Activated naive CD8-positive, alpha-beta T cell treated with anti-CD3 and anti-CD28 coated beads, Interleukin-2, amount 10 ng/mL, durations not matched to agents 7 days and 5 days (primary cell): ENCODE measurements around the gene PDLIM7. TPM values are rescaled to one million over a fixed set of nuclear protein-coding genes. Genes with fewer than 3 reads are reported as not detected.
A peak's percentile ranks its signal among the peaks of the same experiment; 100 is the strongest.

Source experiments
- ATAC-seq: fragments of 150-1000 bp; cut with Tn5 transposase; one replicate; pipeline ENCODE4 v1.10.0; 2021; ENCODE audit warnings: low read depth, moderate library complexity
- POLR2A ChIA-PET: fragments of 350-600 bp; sonication (Branson Sonifier 250); formaldehyde crosslinking; loops from one replicate; lab custom pipeline; 2021; ENCODE audit warnings: antibody characterized with exemption; lab: Charles Lee
- DNase-seq: peaks from one replicate; pipeline ENCODE4 v3.0.0; 2021
- H3K27ac Mint-ChIP-seq: one replicate; pipeline ENCODE4 v1.8.0; 2022; ENCODE audit warnings: mild to moderate bottlenecking, mixed read lengths
- H3K27me3 Mint-ChIP-seq: one replicate; pipeline ENCODE4 v1.8.0; 2022; ENCODE audit warnings: mild to moderate bottlenecking, moderate library complexity, mixed read lengths
- H3K36me3 Mint-ChIP-seq: one replicate; pipeline ENCODE4 v1.8.0; 2021; ENCODE audit warnings: mild to moderate bottlenecking, mixed read lengths
- H3K4me1 Mint-ChIP-seq: one replicate; pipeline ENCODE4 v1.8.0; 2021; ENCODE audit warnings: mixed read lengths
- H3K4me3 Mint-ChIP-seq: one replicate; pipeline ENCODE4 v1.8.0; 2022; ENCODE audit warnings: mild to moderate bottlenecking, moderate library complexity, mixed read lengths
- H3K9me3 Mint-ChIP-seq: one replicate; pipeline ENCODE4 v1.8.0; 2021; ENCODE audit warnings: mixed read lengths
- total RNA-seq, 2 experiments: library from RNA; stranded (reverse); gene quantifications; one replicate each; pipeline ENCODE4 v1.2.3, GENCODE V29; 2021

Gene PDLIM7
- total RNA-seq, 2 experiments from 2014 or later: 51.6 to 60.6 TPM

DNA sequence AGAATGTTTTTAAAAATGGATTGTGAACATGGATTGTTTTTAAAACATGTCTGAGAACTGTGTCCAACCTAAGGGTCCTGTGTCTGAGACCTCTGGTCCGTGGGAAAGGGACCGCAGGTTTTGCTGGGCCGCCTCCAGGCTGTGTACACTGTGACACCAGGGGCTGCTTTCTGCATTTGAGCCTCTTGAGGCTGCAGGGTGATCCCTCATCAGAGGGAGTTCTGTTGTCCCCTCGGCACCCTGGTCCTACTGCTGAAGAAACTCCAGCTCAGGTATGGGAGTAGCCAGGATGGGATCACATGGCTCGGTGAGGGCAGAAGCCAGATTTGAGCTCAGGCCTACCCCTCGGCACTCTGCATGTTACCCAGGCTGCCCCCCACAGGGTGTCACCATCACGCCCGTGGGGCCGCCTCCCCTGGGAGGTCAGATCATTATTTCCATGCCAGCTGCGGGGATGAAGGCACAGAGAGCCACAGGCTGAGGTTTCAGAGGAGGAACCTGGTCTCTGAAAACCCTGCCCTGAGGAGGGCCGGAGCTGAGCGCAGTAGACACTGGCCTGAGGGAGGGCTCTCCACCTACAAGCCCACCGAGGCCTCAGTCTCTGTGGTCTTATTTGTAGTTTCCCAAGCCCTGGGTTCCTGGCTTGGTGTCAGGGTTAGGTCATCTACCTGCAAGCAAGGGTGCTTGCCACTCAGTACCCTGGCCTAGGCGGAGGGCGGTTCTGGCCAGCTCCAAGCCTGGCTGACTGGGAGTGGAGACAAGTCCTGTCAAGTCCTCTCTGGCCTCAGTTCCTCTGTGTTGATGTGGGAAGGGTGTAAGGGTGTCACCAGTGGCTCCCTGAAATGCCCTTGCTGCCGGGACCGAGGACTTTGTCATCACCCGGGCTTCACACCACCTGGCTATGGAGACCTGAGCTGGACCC, 48.0 kb downstream of the PDLIM7 start:
- H3K27me3 Mint-ChIP-seq: peaks cover 6% of the 10 kb centered on the region
- H3K4me1 Mint-ChIP-seq: peaks cover 29% of the 10 kb centered on the region
- no peak overlapping the region for H3K27ac Mint-ChIP-seq
- H3K4me3 Mint-ChIP-seq: no peak overlapping the region
- no peaks in the 10 kb centered on the region for H3K36me3 Mint-ChIP-seq
- POLR2A ChIA-PET: interaction anchor here (0.6 to 12.5 kb wide), 10 partner anchors 12 to 97 kb away, joined by 3 to 312 read pairs (median 3); partner anchors contain the start of genes GRK6 and PDLIM7
- DNase-seq (no peak), ATAC-seq (no peak)
- H3K9me3 Mint-ChIP-seq: no peaks in the 10 kb centered on the region

GRCh38 chr5:177448244-177448950, 49.0 kb downstream of the PDLIM7 start:
- POLR2A ChIA-PET: interaction anchor here (0.6 to 12.5 kb wide), 9 partner anchors 9 to 70 kb away, joined by 3 to 312 read pairs (median 4); partner anchors contain the start of gene GRK6
- no peak for DNase-seq
- H3K9me3 Mint-ChIP-seq: no peaks in the 10 kb centered on the region
- no peaks in the 10 kb centered on the region for H3K36me3 Mint-ChIP-seq
- H3K27me3 Mint-ChIP-seq: peaks cover 3% of the 10 kb centered on the region
- peak overlapping the region; percentile 73 for H3K4me3 Mint-ChIP-seq
- peaks cover 29% of the 10 kb centered on the region for H3K4me1 Mint-ChIP-seq
- no peak for ATAC-seq
- peak overlapping the region; percentile 45 for H3K27ac Mint-ChIP-seq

DNA sequence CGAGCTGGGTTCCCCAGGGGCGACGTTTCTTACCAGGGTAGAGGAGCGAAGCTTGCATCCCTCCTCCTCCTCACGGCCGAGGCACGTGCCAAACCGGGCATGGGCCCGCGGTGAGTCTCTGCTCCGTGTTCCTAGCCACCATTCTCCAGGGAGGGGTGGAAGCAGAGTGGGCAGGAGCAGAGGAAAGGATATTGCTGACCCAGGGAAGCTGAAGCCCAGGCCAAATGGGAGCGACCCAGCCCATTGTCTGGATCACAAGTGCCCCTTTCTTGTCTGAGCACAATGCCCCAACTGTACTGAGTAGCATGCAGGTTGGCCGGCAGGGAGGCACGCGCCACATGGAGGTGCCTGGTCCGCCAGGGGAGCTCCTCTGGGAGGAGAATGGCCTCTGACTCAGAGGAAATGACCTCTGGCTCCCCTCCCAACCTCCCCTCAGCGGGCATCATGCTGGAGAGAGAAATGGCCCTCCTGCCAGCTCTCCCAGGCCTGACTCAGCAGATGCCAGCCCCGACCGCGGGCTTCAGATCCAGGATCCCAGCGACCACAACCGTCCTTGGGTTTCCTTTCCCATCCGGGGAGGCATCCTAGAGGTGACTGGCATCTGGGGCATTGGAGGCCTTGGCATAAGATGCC, 49.7 kb downstream of the PDLIM7 start:
- H3K27me3 Mint-ChIP-seq: no peaks in the 10 kb centered on the region
- no peak for ATAC-seq
- peak overlapping the region; percentile 73 for H3K4me3 Mint-ChIP-seq
- H3K27ac Mint-ChIP-seq: no peak overlapping the region
- no peaks in the 10 kb centered on the region for H3K9me3 Mint-ChIP-seq
- DNase-seq: no peak
- H3K4me1 Mint-ChIP-seq: peaks cover 29% of the 10 kb centered on the region
- H3K36me3 Mint-ChIP-seq: no peaks in the 10 kb centered on the region
- POLR2A ChIA-PET: interaction anchor here (0.6 to 12.5 kb wide), 8 partner anchors 9 to 96 kb away, joined by 3 to 312 read pairs (median 4); partner anchors contain the start of genes GRK6 and LMAN2

DNA sequence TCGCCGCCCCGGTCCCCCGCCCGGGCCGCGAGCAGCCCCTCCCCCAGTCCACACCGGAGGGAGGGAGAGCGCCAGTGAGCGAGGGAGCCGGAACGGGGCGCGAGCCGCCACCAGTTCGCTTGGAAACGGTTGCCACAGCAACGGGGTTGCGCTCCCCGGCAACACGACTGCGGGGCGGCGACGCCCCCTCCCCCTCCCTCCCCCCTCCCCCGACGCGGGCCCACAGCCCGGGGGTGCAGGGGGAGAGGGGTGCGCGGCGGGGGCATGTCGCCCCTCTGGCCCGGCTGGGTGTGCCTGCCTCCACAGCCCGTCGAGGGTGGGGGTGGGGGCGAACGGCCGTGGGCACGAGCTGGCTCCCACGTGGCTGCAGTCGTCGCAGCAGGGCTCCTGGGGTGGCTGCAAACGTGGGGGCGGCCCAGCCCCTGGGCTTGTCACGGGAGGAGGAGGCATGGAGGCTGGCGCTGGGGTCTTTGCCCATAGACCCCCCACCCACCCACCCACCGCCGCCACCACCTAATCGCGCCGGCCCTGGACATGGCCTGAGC, 50.3 kb downstream of the PDLIM7 start:
- Mint-ChIP-seq H3K27me3 (no peaks in the 10 kb centered on the region), H3K4me3 (peak overlapping the region; percentile 28), H3K4me1 (peaks cover 30% of the 10 kb centered on the region), H3K27ac (no peak overlapping the region), H3K9me3 (no peaks in the 10 kb centered on the region), H3K36me3 (no peaks in the 10 kb centered on the region)
- ATAC-seq (peak; percentile 21), DNase-seq (no peak)
- POLR2A ChIA-PET: interaction anchor here (0.6 to 12.5 kb wide), 10 partner anchors 8 to 95 kb away, joined by 3 to 312 read pairs (median 8); partner anchors contain the start of genes GRK6 and LMAN2

DNA sequence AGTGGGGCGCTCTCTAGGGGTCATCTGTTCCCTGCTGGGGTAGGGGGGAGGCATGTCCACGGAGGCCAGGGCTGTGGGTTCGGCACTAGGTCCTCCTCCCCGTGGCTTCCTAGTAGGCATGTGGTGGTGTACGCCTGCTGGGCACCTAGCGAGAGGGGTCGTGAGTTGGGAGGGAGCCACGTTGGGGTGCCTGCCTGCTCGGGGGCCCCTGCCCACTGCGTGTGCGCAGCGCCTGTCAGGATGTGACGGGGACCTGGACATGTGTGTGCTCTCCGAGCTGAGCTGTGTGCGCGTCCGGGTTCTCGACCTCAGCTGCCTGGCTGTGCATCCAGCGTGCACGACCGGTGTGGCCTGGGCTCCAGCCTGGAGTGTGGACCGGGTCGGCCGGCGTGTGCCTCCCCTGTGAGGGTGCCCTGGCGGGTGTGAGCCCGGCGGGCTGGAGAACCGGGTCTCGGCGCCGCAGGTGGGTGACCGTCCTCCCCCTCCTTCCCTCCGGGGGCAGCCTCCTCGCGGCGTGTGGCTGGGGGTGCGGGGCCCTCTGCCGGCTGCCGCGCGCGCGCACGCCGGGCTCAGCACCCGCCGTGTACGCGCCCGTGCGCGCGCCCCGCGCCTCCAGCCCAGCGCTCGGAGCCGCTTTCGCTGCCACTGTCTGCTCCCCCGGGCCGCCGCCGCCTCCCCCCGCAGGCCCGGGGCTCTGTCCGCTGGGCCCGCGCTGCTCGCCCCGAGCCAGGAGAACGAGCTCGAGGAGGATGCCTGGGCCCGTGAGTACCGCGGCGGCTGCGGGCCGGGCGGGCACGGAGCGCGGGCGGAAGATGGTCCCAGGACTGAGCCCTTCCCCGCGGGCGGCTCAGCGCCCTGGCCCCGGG, 51.0 kb downstream of the PDLIM7 start, which contains the start of gene PRR7:
PRR7 (plus strand) TSS at position 615 of the 866 bp plus-strand sequence. CDS start 8,254 bp downstream, outside the sequence.
- DNase-seq: peak; percentile 89
- peak; percentile 76 for ATAC-seq
- H3K27me3 Mint-ChIP-seq: no peaks in the 10 kb centered on the region
- POLR2A ChIA-PET: interaction anchor here (0.6 to 12.5 kb wide), 21 partner anchors 8 to 143 kb away, joined by 3 to 312 read pairs (median 4); partner anchors contain the start of genes GRK6, PRELID1 and RAB24
- H3K9me3 Mint-ChIP-seq: no peaks in the 10 kb centered on the region
- H3K4me3 Mint-ChIP-seq: peak within 1 kb of the TSS; percentile 80
- peaks cover 3% of the 10 kb centered on the region for H3K36me3 Mint-ChIP-seq
- peak within 1 kb of the TSS; percentile 87 for H3K27ac Mint-ChIP-seq
- peaks cover 30% of the 10 kb centered on the region for H3K4me1 Mint-ChIP-seq

DNA sequence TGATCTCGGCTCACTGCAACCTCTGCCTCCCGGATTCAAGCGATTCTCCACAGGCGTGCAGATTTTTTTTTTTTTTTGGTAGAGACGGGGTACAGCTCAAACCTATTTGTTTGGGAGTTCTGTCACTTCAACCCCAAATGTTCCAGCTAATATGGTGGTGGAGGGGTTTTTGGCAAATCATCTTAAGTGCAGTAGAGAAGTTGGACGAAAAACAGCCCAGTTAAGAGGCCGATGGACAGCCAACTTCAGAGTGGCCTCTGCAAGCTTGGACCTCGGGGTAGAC, 51.5 kb downstream of the PDLIM7 start:
- Mint-ChIP-seq H3K9me3 (no peaks in the 10 kb centered on the region), H3K27me3 (no peaks in the 10 kb centered on the region), H3K4me3 (peak overlapping the region; percentile 80), H3K27ac (peak overlapping the region; percentile 87), H3K4me1 (peaks cover 30% of the 10 kb centered on the region), H3K36me3 (peaks cover 3% of the 10 kb centered on the region)
- POLR2A ChIA-PET: interaction anchor here (0.7 to 12.5 kb wide), 18 partner anchors 9 to 143 kb away, joined by 3 to 312 read pairs (median 6); partner anchors contain the start of genes GRK6, PRELID1 and RAB24
- DNase-seq (no peak), ATAC-seq (no peak)

DNA sequence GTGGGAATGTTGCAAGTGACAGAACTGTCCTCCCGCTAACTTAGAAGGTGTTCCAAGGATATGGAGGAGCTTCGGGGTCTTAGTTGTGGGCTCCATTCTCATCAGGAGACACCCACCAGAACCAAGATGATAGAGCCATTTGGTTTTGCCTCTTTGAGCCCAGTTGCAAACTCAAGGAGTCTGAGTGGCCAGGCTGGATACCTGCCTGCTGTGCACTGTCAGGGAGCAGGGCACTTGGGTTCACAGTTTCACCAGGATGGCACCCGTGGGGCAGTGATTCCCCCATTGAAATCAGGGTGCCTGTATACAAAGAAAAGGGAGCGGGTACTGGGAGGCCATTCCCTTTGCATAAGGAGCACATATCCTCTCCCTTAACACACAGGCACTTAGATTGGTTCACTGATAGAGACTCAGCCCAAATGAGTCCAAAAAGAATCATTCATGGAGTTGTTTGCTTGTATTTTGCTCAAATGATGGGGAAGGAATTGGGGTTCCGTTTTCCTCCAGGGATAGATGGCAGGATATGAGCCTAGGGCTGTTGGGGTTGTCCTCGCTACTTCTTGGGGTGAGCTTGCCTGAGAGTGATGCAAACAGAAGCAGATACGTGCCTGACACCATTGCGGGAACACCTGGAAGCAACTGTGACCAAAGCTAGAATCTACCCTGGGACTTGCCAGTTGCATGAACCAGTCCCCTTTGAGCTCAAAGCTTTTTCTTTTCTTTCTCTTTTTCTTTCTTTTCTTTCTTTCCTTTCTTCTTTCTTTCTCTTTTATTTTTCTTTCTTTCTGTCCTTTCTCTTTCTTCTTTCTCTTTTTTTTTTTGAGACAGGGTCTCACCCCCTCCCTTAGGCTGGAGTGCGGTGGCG, 52.1 kb downstream of the PDLIM7 start:
- DNase-seq: peak; percentile 34
- no peak for ATAC-seq
- H3K9me3 Mint-ChIP-seq: no peaks in the 10 kb centered on the region

DNA sequence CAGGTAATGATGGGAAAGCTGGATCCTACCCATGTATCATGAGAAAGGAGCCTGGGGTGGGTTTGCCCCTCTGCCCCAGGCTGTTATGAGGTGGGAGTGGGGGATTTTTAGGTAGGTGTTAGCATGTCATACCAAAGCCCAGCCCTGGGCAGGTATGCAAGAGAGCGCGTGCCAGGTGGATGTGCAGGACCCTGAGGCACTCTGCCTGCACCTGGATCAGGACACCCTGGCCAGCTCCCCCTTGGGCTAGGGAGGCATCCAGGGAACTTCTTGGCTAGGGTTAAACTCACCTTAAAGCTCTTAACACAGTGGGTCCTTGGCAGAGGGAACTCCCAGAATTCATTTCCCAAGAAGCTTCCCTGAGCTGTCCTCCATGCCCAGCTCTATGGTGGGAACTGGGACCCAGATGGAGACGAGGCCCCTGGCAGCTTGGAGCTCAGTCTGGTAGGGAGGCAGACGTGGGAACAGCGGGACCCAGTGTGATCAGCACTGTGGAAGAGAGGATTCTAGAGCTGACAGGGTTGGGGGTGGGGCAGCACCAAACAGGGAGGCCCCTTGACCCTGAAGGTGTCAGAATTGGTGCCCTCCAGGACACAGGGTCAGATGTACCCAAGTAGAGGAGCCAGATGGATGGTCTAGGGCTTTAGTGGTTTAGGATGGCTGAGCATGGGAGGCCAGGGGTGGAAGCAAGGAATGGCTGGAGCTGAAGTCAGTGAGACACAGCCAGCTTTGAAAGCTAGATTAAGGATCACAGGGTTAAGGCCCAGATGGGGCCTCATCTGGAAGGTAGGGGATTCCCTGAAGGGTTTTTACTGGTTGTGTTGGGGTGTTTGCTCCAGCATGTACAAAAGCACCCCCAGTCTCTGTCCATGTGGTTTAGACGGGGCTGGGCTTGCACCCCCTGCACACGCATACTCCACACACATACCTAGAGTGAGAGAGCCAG, 53.0 kb downstream of the PDLIM7 start:
- DNase-seq (peak; percentile 43), ATAC-seq (no peak)
- Mint-ChIP-seq H3K27ac (peak overlapping the region; percentile 67), H3K4me3 (no peak overlapping the region), H3K4me1 (peaks cover 38% of the 10 kb centered on the region), H3K36me3 (peaks cover 10% of the 10 kb centered on the region), H3K9me3 (no peaks in the 10 kb centered on the region), H3K27me3 (no peaks in the 10 kb centered on the region)
- POLR2A ChIA-PET: interaction anchor here (0.8 to 12.5 kb wide), 9 partner anchors 7 to 73 kb away, joined by 4 to 312 read pairs (median 18); partner anchors contain the start of gene GRK6

More for the DNA sequence above, 52.1 kb downstream of the PDLIM7 start:
- Mint-ChIP-seq H3K36me3 (peaks cover 3% of the 10 kb centered on the region), H3K4me1 (peaks cover 30% of the 10 kb centered on the region), H3K27me3 (no peaks in the 10 kb centered on the region), H3K4me3 (peak overlapping the region; percentile 80), H3K27ac (peak overlapping the region; percentile 87)
- POLR2A ChIA-PET: interaction anchor here (0.7 to 12.5 kb wide), 20 partner anchors 8 to 142 kb away, joined by 3 to 312 read pairs (median 6); partner anchors contain the start of genes GRK6, PRELID1 and RAB24

DNA sequence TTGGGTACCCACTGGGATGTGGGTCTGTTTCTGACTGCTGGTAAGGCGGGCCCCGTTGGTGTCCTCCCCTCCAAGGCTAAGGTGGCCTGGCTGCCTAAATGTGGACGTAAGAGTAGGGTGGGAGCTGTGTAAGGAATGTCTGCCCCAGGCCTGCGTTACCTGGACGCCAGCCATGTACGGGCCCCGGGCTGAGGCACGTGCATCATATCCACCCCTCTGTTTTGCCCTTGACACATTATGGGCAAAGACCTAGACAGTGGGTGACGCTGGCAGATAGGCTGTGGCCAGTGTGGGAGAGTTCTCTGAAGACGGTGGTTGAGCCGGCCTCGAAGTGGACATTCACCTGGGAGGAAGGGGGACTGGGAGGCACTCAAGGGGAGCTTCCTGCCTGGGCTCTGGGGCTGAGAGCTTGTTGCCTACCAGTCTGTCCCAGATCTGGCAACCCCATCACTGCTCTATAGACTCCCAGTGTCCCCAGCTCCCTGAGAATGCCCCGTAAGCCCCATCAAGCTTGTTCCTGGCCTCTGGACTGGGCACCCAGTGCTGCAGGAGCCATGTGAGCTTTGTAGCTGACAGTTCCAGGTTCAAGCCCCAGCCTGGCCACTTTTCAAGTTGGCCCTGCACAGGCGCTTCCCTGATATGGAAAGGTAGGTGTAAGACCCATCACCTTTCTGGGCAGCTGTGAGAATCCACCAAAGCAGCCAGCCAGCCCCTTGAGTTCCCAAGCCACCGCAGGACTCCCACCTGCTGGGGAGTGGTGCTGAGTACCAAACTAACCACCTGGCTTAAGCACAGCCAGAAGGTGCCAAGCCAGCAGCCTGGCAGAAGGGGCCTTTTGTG, 54.0 kb downstream of the PDLIM7 start:
- no peak overlapping the region for H3K4me3 Mint-ChIP-seq

More for the DNA sequence above, 54.0 kb downstream of the PDLIM7 start:
- H3K27me3 Mint-ChIP-seq: no peaks in the 10 kb centered on the region
- peaks cover 11% of the 10 kb centered on the region for H3K36me3 Mint-ChIP-seq
- H3K4me1 Mint-ChIP-seq: peaks cover 38% of the 10 kb centered on the region
- ATAC-seq: no peak
- POLR2A ChIA-PET: interaction anchor here (0.8 to 12.5 kb wide), 6 partner anchors 6 to 54 kb away, joined by 4 to 312 read pairs (median 26); partner anchors contain the start of gene GRK6
- H3K9me3 Mint-ChIP-seq: no peaks in the 10 kb centered on the region
- H3K27ac Mint-ChIP-seq: peak overlapping the region; percentile 30
- no peak for DNase-seq
